Lower leg skin (tissue), 4 donors: ENCODE measurements around the gene PLD3. TPM values are rescaled to one million over a fixed set of nuclear protein-coding genes. Genes with fewer than 3 reads are reported as not detected.

Experiments
- DNase-seq, 2 donors: peaks; one replicate each; pipeline ENCODE4 v3.0.0-alpha.2; 2019; ENCODE audit warnings: low spot score in 2 of 2
- H3K4me3 ChIP-seq: fragments of 200-600 bp; sonication (generic); 2 replicates; pipeline ENCODE4 v1.5.1; 2017; ENCODE audit warnings: mild to moderate bottlenecking, low read depth; ENCODE audit not compliant: poor library complexity, severe bottlenecking
- POLR2A ChIP-seq, 2 donors: fragments of 450-650 bp; IDR thresholded peaks; one replicate each; pipeline ENCODE4 v1.6.1; 2016 to 2017; ENCODE audit warnings: antibody characterized with exemption in 2 of 2, mild to moderate bottlenecking in 1 of 2, moderate library complexity in 1 of 2
- WGBS, 2 donors: methylation state at CpG; one replicate each; pipeline ENCODE4 v1.1.5; 2018; 5-methylcytosine and 5-hydroxymethylcytosine counted together
- intact Hi-C: fragments of 100-400 bp; cut with DNase I; formaldehyde crosslinking; loops from one replicate; pipeline ENCODE4 v1.15.0; 2023; ENCODE audit warnings: low total_unique reads
- total RNA-seq, 4 donors: library from RNA; depleted of rRNA; stranded (reverse); fragments of >200 nt; gene quantifications; one replicate each; pipeline ENCODE4 v1.1.0, GENCODE V29; 2016
- TF ChIP-seq, protein P1 (sequence below), 3 donors: fragments of 450-650 bp; IDR thresholded peaks; one replicate each; pipeline ENCODE4 v1.5.1; 2016; ENCODE audit warnings: antibody characterized with exemption in 3 of 3, mild to moderate bottlenecking in 3 of 3, moderate library complexity in 2 of 3

Gene PLD3
- total RNA-seq, 4 donors from 2014 or later, result 188 to 287 (median 256) TPM

DNA sequence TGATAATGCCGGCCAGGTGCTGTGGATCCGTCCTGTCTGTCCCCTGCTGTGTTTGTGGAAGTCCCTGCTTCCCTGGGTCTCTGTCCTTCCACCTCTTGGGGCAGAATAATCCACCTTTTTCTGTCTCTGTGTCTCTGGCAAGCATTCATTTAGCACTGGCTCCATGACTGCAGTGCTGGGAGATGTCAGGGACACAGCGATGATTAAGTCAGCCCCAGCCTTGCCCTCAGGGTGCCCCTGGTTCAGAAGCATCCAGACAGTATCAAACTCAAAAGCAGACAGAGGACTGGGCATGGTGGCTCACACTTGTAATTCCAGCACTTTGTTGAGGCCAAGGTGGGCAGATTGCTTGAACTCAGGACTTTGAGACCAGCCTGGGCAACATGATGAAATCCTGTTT lies 40.0 kb downstream of the PLD3 start:
- TF ChIP-seq, protein P1, sequence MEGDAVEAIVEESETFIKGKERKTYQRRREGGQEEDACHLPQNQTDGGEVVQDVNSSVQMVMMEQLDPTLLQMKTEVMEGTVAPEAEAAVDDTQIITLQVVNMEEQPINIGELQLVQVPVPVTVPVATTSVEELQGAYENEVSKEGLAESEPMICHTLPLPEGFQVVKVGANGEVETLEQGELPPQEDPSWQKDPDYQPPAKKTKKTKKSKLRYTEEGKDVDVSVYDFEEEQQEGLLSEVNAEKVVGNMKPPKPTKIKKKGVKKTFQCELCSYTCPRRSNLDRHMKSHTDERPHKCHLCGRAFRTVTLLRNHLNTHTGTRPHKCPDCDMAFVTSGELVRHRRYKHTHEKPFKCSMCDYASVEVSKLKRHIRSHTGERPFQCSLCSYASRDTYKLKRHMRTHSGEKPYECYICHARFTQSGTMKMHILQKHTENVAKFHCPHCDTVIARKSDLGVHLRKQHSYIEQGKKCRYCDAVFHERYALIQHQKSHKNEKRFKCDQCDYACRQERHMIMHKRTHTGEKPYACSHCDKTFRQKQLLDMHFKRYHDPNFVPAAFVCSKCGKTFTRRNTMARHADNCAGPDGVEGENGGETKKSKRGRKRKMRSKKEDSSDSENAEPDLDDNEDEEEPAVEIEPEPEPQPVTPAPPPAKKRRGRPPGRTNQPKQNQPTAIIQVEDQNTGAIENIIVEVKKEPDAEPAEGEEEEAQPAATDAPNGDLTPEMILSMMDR (IDR thresholded peaks at IDR 0.05), result no peak
- no peak for TF ChIP-seq POLR2A (IDR thresholded peaks at IDR 0.05)
- intact Hi-C loops, result no loop called here
- no peak for DNase-seq
- H3K4me3 ChIP-seq, result no peak overlapping the region
- WGBS, 2 donors, result 63 to 72% methylated on average over 3 of the region's 3 CpGs

GRCh38 chr19:40389404-40390083 lies 41.0 kb downstream of the PLD3 start:
- no peak for DNase-seq
- no peak overlapping the region for H3K4me3 ChIP-seq
- 95 to 96% methylated on average over 33 of the region's 33 CpGs for WGBS, 2 donors
- TF ChIP-seq, protein P1 (IDR thresholded peaks at IDR 0.05), result no peak
- TF ChIP-seq POLR2A (IDR thresholded peaks at IDR 0.05), result no peak
- intact Hi-C loops, result no loop called here

DNA sequence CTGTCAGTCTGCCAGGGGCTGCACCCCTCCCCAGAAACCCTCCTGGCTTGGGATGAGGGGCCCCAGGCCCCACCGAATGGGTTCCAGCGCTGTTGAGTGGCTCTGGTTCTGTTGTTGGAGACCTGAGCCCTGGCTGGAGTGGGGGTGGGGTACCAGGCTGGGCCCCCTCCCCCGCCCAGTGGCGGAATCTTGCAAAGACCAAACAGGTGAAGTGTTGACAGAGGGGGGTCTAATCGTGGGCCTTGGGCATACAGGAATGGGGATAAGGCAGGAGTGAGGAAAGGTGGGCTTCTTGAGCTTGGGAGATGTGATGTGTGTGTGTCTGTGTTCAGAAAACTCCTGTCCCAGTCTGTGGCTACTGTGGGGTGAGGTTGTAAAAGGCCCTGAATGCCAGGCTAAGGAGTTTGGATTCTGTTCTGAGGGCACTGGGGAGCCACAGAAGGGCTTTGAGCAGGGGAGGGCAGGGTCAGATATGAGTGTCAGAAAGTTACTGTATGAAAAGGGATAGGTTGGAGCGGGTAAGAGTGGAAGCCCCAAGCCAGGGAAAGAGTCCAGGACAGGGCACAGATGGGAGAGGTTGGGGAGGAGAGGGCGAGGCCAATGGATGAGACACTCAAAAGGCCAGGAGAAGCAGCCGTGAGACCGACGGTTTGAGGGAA lies 41.7 kb downstream of the PLD3 start, which contains the start of gene HIPK4:
Gene HIPK4, minus strand, starts transcription at position 98 of the 659 bp plus-strand sequence. CDS start 279 bp downstream, outside the sequence.
- no peak for DNase-seq
- no peak for TF ChIP-seq POLR2A (IDR thresholded peaks at IDR 0.05)
- TF ChIP-seq, protein P1 (IDR thresholded peaks at IDR 0.05), result no peak
- intact Hi-C loops, result no loop called here
- H3K4me3 ChIP-seq, result no peak within 1 kb of the TSS
- WGBS, 2 donors, result 88% methylated on average over 10 of the region's 10 CpGs

GRCh38 chr19:40392123-40392522 lies 43.6 kb downstream of the PLD3 start:
- no peak overlapping the region for H3K4me3 ChIP-seq
- TF ChIP-seq POLR2A (IDR thresholded peaks at IDR 0.05), result no peak
- TF ChIP-seq, protein P1 (IDR thresholded peaks at IDR 0.05), result no peak
- intact Hi-C loops, result no loop called here
- DNase-seq, result no peak
- WGBS, 2 donors, result 61 to 74% methylated on average over 8 of the region's 8 CpGs

GRCh38 chr19:40392894-40393517 lies 44.5 kb downstream of the PLD3 start:
- TF ChIP-seq POLR2A (IDR thresholded peaks at IDR 0.05), result no peak
- TF ChIP-seq, protein P1 (IDR thresholded peaks at IDR 0.05), result no peak
- intact Hi-C loops, result no loop called here
- no peak overlapping the region for H3K4me3 ChIP-seq
- DNase-seq, result no peak
- 57% methylated on average over 9 of the region's 9 CpGs for WGBS, 2 donors
